HepG2 (cell line): Measurements from ENCODE around the gene PCSK5. TPM values are rescaled to one million over a fixed set of nuclear protein-coding genes. Genes with fewer than 3 reads are reported as not detected.

ENCODE experiments used
- ATAC-seq: fragments of 200-7000 bp; cut with Tn5 transposase; 3 replicates; pipeline ENCODE4 v1.9.1; 2020; ENCODE audit warnings: mild to moderate bottlenecking, moderate library complexity
- BruUV-seq: library from RNA; stranded (reverse); fragments of 400-500 nt; replicated peaks from 2 replicates; lab custom pipeline; 2021; lab: Mats Ljungman, UMichigan
- CTCF ChIA-PET: fragments of 300-600 bp; formaldehyde crosslinking; extraction: SDS; loops from one replicate; lab custom pipeline; 2021; ENCODE audit warnings: low total read pairs, inconsistent platforms, low intra/inter-chr PET ratio; lab: Yijun Ruan, JAX
- POLR2A ChIA-PET: fragments of 350-600 bp; sonication (Branson Sonifier 250); formaldehyde crosslinking; loops from one replicate; lab custom pipeline; 2020; ENCODE audit warnings: antibody characterized with exemption, inconsistent platforms; lab: Yijun Ruan, JAX
- DNase-seq: peaks from one replicate; pipeline ENCODE4 v3.0.0-alpha.2; 2015; ENCODE audit warnings: low spot score
- FAIRE-seq: peaks from 3 replicates; lab custom pipeline; 2011; peaks lifted over from hg19 to GRCh38; lab: Jason Lieb, UNC
- H2AFZ ChIP-seq: one replicate; pipeline ENCODE4 v1.6.1; 2011; ENCODE audit warnings: low read length, inconsistent platforms
- H3K27ac ChIP-seq: fragments of 300-600 bp; 3 replicates; pipeline ENCODE4 v1.8.0; 2011; ENCODE audit warnings: mixed run types, mild to moderate bottlenecking, mixed read lengths, low read length, inconsistent platforms; ENCODE audit not compliant: insufficient read depth; ENCODE audit errors: extremely low read length
- H3K27me3 ChIP-seq, 2 experiments: fragments of 200-600 bp in 1 of 2; 2 replicates in 1 of 2; 3 replicates in 1 of 2; pipeline versions ENCODE4 v1.6.0 to v1.8.0; 2011; ENCODE audit warnings: low read length in 2 of 2, mild to moderate bottlenecking in 2 of 2, moderate library complexity in 2 of 2, inconsistent platforms in 1 of 2; ENCODE audit not compliant: insufficient read depth in 2 of 2, control insufficient read depth in 1 of 2
- H3K36me3 ChIP-seq, 2 experiments: fragments of 200-600 bp in 1 of 2; replicated peaks in 1 of 2; 2 replicates in 1 of 2; 3 replicates in 1 of 2; pipeline versions ENCODE4 v1.5.1 to v1.8.0; 2011; ENCODE audit warnings: low read length in 2 of 2, inconsistent platforms in 1 of 2; ENCODE audit not compliant: insufficient read depth in 2 of 2, control insufficient read depth in 1 of 2
- H3K4me1 ChIP-seq: 2 replicates; pipeline ENCODE4 v1.5.1; 2012; ENCODE audit warnings: low read length, inconsistent platforms; ENCODE audit not compliant: insufficient read depth
- H3K4me2 ChIP-seq: 2 replicates; pipeline ENCODE4 v1.6.0; 2011; ENCODE audit warnings: low read depth, low read length, inconsistent platforms
- H3K4me3 ChIP-seq, 3 experiments: fragments of 200-600 bp in 1 of 3; sonication (generic), shearing (Covaris generic) in 1 of 3; replicated peaks in 1 of 3; 2 replicates each; pipeline ENCODE4 v1.5.1; 2011 to 2016; ENCODE audit warnings: low read length in 3 of 3, inconsistent platforms in 2 of 3, low read depth in 2 of 3, mild to moderate bottlenecking in 2 of 3, control low read depth in 1 of 3, mixed read lengths in 1 of 3; ENCODE audit not compliant: insufficient read depth in 1 of 3
- H3K79me2 ChIP-seq: one replicate; pipeline ENCODE4 v1.6.1; 2011; ENCODE audit warnings: low read length, inconsistent platforms; ENCODE audit not compliant: insufficient read depth
- H3K9ac ChIP-seq: 2 replicates; pipeline ENCODE4 v1.6.0; 2011; ENCODE audit warnings: mild to moderate bottlenecking, low read depth, low read length, inconsistent platforms; ENCODE audit not compliant: insufficient read depth
- H3K9me3 ChIP-seq: 2 replicates; pipeline ENCODE4 v1.5.1; 2012; ENCODE audit warnings: mild to moderate bottlenecking, low read length
- H4K20me1 ChIP-seq: 2 replicates; pipeline ENCODE4 v1.6.0; 2011; ENCODE audit warnings: inconsistent platforms, mild to moderate bottlenecking, low read length, moderate library complexity; ENCODE audit not compliant: insufficient read depth
- ARID5B ChIP-seq: IDR thresholded peaks from 2 replicates; pipeline ENCODE4 v1.4.0; 2020; ENCODE audit warnings: mild to moderate bottlenecking, missing genetic modification reagents
- ATF2 ChIP-seq: sonication (generic); formaldehyde crosslinking; IDR thresholded peaks from 2 replicates; pipeline ENCODE4 v1.4.0; 2020; ENCODE audit warnings: missing genetic modification reagents
- BCL6 ChIP-seq: IDR thresholded peaks from 2 replicates; pipeline ENCODE4 v1.6.1; 2016; ENCODE audit warnings: missing genetic modification reagents, missing compliant biosample characterization
- CBX5 ChIP-seq: sonication (generic); formaldehyde crosslinking; IDR thresholded peaks from 2 replicates; pipeline ENCODE4 v1.4.0; 2020; ENCODE audit warnings: missing genetic modification reagents, borderline replicate concordance
- CREM ChIP-seq, 2 experiments: sonication (generic) in 1 of 2; formaldehyde crosslinking in 1 of 2; IDR thresholded peaks; 2 replicates each; pipeline versions ENCODE4 v1.4.0 to v1.6.1; 2016 to 2020; ENCODE audit warnings: antibody characterized with exemption in 1 of 2, mild to moderate bottlenecking in 1 of 2, missing genetic modification reagents in 1 of 2
- EP300 ChIP-seq, 3 experiments: sonication (generic) in 1 of 3; formaldehyde crosslinking in 1 of 3; IDR thresholded peaks; 2 replicates each; pipeline versions ENCODE4 v1.5.1 to v1.6.1; 2011 to 2020; ENCODE audit warnings: low read depth in 2 of 3, low read length in 2 of 3, borderline replicate concordance in 1 of 3, improper control_type of control experiment in 1 of 3, mild to moderate bottlenecking in 1 of 3, missing genetic modification reagents in 1 of 3, moderate library complexity in 1 of 3
- FOSL2 ChIP-seq: sonication (generic); formaldehyde crosslinking; IDR thresholded peaks from 2 replicates; pipeline ENCODE4 v1.4.0; 2020; ENCODE audit warnings: missing genetic modification reagents
- HMGA1 ChIP-seq: sonication (generic); formaldehyde crosslinking; conservative IDR thresholded peaks from 2 replicates; pipeline ENCODE4 v1.4.0; 2020; ENCODE audit warnings: missing genetic modification reagents
- NR3C1 ChIP-seq: sonication (generic); formaldehyde crosslinking; IDR thresholded peaks from 2 replicates; pipeline ENCODE4 v1.4.0; 2020; ENCODE audit warnings: missing genetic modification reagents
- RFX1 ChIP-seq: fragments of 450-650 bp; IDR thresholded peaks from 2 replicates; pipeline ENCODE4 v1.6.1; 2017
- RNF2 ChIP-seq: fragments of 450-650 bp; conservative IDR thresholded peaks from 2 replicates; pipeline ENCODE4 v1.6.1; 2016; ENCODE audit warnings: low read depth
- SATB2 ChIP-seq: sonication (generic); formaldehyde crosslinking; IDR thresholded peaks from 2 replicates; pipeline ENCODE4 v1.5.0; 2020; ENCODE audit warnings: missing genetic modification reagents
- SOX6 ChIP-seq, 2 experiments: fragments of 450-650 bp in 1 of 2; sonication (generic) in 1 of 2; formaldehyde crosslinking in 1 of 2; IDR thresholded peaks; 2 replicates each; pipeline versions ENCODE4 v1.4.0 to v1.6.1; 2017 to 2020; ENCODE audit warnings: antibody characterized with exemption in 1 of 2, mild to moderate bottlenecking in 1 of 2, missing genetic modification reagents in 1 of 2
- U2AF1 ChIP-seq: fragments of 200-400 bp; formaldehyde crosslinking; optimal IDR thresholded peaks from 2 replicates; pipeline ENCODE3; 2017; ENCODE audit warnings: mild to moderate bottlenecking, low read depth, low read length
- ZNF10 ChIP-seq: sonication (generic); formaldehyde crosslinking; IDR thresholded peaks from 2 replicates; pipeline ENCODE4 v1.4.0; 2020; ENCODE audit warnings: mild to moderate bottlenecking, low read depth, missing genetic modification reagents, borderline replicate concordance
- ZNF24 ChIP-seq: fragments of 450-650 bp; IDR thresholded peaks from 2 replicates; pipeline ENCODE4 v1.6.1; 2017; ENCODE audit warnings: antibody characterized with exemption, mild to moderate bottlenecking
- ZNF33A ChIP-seq: sonication (generic); formaldehyde crosslinking; IDR thresholded peaks from 2 replicates; pipeline ENCODE4 v1.5.1; 2020; ENCODE audit warnings: missing genetic modification reagents, mild to moderate bottlenecking, moderate library complexity, borderline replicate concordance
- ZNF543 ChIP-seq: sonication (generic); formaldehyde crosslinking; IDR thresholded peaks from 2 replicates; pipeline ENCODE4 v1.4.0; 2020; ENCODE audit warnings: mild to moderate bottlenecking, missing genetic modification reagents
- ZNF619 ChIP-seq: sonication (generic); formaldehyde crosslinking; IDR thresholded peaks from 2 replicates; pipeline ENCODE4 v1.4.0; 2020; ENCODE audit warnings: mild to moderate bottlenecking, missing genetic modification reagents
- ZNF775 ChIP-seq: sonication (generic); formaldehyde crosslinking; IDR thresholded peaks from 2 replicates; pipeline ENCODE4 v1.4.0; 2020; ENCODE audit warnings: missing genetic modification reagents, mild to moderate bottlenecking, moderate library complexity, borderline replicate concordance
- ZSCAN30 ChIP-seq: sonication (generic); formaldehyde crosslinking; IDR thresholded peaks from 2 replicates; pipeline ENCODE4 v1.5.0; 2020; ENCODE audit warnings: mild to moderate bottlenecking, missing genetic modification reagents
- WGBS: methylation state at CpG from one replicate; pipeline ENCODE4 v1.1.6; 2017; ENCODE audit warnings: low lambda C conversion rate; 5-methylcytosine and 5-hydroxymethylcytosine counted together
- in situ Hi-C: cut with HindIII; loops from 2 replicates; pipeline ENCODE4 v1.10.0; 2017; ENCODE audit warnings: low pct_unique_long_range_greater_than_20kb; ENCODE audit not compliant: extremely low pct_ligation_motif_present
- intact Hi-C: fragments of 100-400 bp; cut with micrococcal nuclease; formaldehyde crosslinking; loops from one replicate; pipeline ENCODE4 v1.10.0; 2022; ENCODE audit not compliant: unreplicated experiment
- polyA plus RNA-seq, 8 experiments: library from polyadenylated mRNA; depleted of rRNA in 3 of 8; stranded (reverse) in 7 of 8; unstranded in 1 of 8; fragments of >200 nt; fragmentation: Illumina TruSeq in 4 of 8; extraction: Trizol in 4 of 8; gene quantifications; 2 replicates each; pipeline versions ENCODE4 v1.2.1 to v1.2.3, GENCODE V29; 2011 to 2016; ENCODE audit warnings: low read depth in 4 of 8, missing spikeins in 1 of 8, mixed read lengths in 1 of 8; ENCODE audit not compliant: insufficient read depth in 1 of 8
- total RNA-seq, 5 experiments: library from RNA; depleted of rRNA; stranded (reverse); fragments of >200 nt; fragmentation: Illumina TruSeq; extraction: Trizol; gene quantifications; 2 replicates each; pipeline ENCODE4 v1.2.3, GENCODE V29; 2016; ENCODE audit warnings: low read depth in 1 of 5

PCSK5 gene
- total and polyA plus RNA-seq, 2 of the 13 experiments (the other 11 are each of a cell fraction or from before 2014, with no cell fraction given): 0.55 to 0.66 TPM

GRCh38 chr9:76023715-76024195 lies 133.3 kb downstream of the PCSK5 start:
- in situ Hi-C loops (no loop called here), intact Hi-C loops (no loop called here)
- no peaks in the 10 kb centered on the region for H3K36me3 ChIP-seq
- CTCF ChIA-PET: no interaction called here
- no peaks in the 10 kb centered on the region for H3K27me3 ChIP-seq
- H3K9ac ChIP-seq: 0 out of 2 replicates have a peak overlapping the region, but pooled peaks have one; percentile 39
- WGBS: 4% methylated on average over 7 of the region's 7 CpGs
- 0 out of 6 replicates have a peak overlapping the region, but pooled peaks of 1 of the 3 experiments have one; percentile 23 for H3K4me3 ChIP-seq
- no peaks in the 10 kb centered on the region for H3K9me3 ChIP-seq
- FAIRE-seq (no peak), DNase-seq (peak; percentile 82), ATAC-seq (peak; percentile 54; the same call in 2 of the 3 replicates)
- peak overlapping the region; percentile 28 for H3K4me2 ChIP-seq
- H2AFZ ChIP-seq: no peak overlapping the region
- no TSS peak for BruUV-seq
- no peaks in the 10 kb centered on the region for H4K20me1 ChIP-seq
- peak overlapping the region; percentile 33 for H3K27ac ChIP-seq
- H3K4me1 ChIP-seq: peaks cover 19% of the 10 kb centered on the region
- H3K79me2 ChIP-seq: no peaks in the 10 kb centered on the region
- POLR2A ChIA-PET: no interaction called here
- TF ChIP-seq CBX5 (CRISPR knock-in tag) (no peak), CREM (IDR thresholded peaks at IDR 0.05) (no peak), CREM (CRISPR knock-in tag; IDR thresholded peaks at IDR 0.05) (no peak), FOSL2 (CRISPR knock-in tag) (0 out of 2 replicates have a peak, but pooled peaks have one; percentile 8), EP300 (IDR thresholded peaks at IDR 0.05; ENCODE audit: low read depth in 2 of 2, low read length in 2 of 2) (0 out of 4 replicates have a peak, but pooled peaks of 1 of the 2 experiments have one; percentile 9), EP300 (CRISPR knock-in tag; IDR thresholded peaks at IDR 0.05; ENCODE audit: borderline replicate concordance) (no peak), HMGA1 (no peak), ZNF543 (CRISPR knock-in tag) (no peak), ATF2 (CRISPR knock-in tag) (no peak), RNF2 (no peak), ARID5B (peak; percentile 64; the same call in 1 of the 2 replicates), RFX1 (no peak), ZNF10 (no peak), ZNF775 (no peak), SATB2 (no peak), ZNF619 (no peak), U2AF1 (no peak), SOX6 (IDR thresholded peaks at IDR 0.05) (no peak), SOX6 (CRISPR knock-in tag; IDR thresholded peaks at IDR 0.05) (peak; percentile 62; the same call in 1 of the 2 replicates), ZSCAN30 (CRISPR knock-in tag) (no peak), ZNF33A (CRISPR knock-in tag) (no peak), BCL6 (CRISPR knock-in tag) (peak; percentile 56), NR3C1 (CRISPR knock-in tag) (no peak), ZNF24 (no peak)
